ENCODE results near the gene EZH1.
"Not testable (repeated sequence)": the region's sequence is repeated elsewhere in the genome, so short reads cannot be mapped to it uniquely, and the experiment has no call there.

The EZH1 gene

GRCh38 chr17:42743595-42744282 is 1.1 kb downstream of the EZH1 start:
- peaks cover 31% of the 10 kb centered on the region for H3K4me1 Mint-ChIP-seq
- peaks cover 18% of the 10 kb centered on the region for H3K27me3 Mint-ChIP-seq (ENCODE audit: low read depth, poor library complexity)

GRCh38 chr17:42742916-42743315 is 1.9 kb downstream of the EZH1 start:
- H3K27ac Mint-ChIP-seq; DNase-seq; H3K9me3 Mint-ChIP-seq; H3K36me3 Mint-ChIP-seq (ENCODE audit: low read depth): not testable (repeated sequence)
- Mint-ChIP-seq H3K4me1 (peaks cover 22% of the 10 kb centered on the region), H3K27me3 (ENCODE audit: low read depth, poor library complexity) (peaks cover 18% of the 10 kb centered on the region), H3K4me3 (peak overlapping the region; percentile 46)

More at GRCh38 chr17:42743595-42744282, 1.1 kb downstream of the EZH1 start:
- Mint-ChIP-seq H3K36me3 (ENCODE audit: low read depth) (peaks cover 8% of the 10 kb centered on the region), H3K9me3 (peaks cover 9% of the 10 kb centered on the region), H3K4me3 (peak overlapping the region; percentile 90), H3K27ac (peak overlapping the region; percentile 89)
- TF ChIP-seq CTCF (IDR thresholded peaks at IDR 0.05): no peak
- no peak for DNase-seq

GRCh38 chr17:42740699-42741098 is 4.1 kb downstream of the EZH1 start:
- no peak for TF ChIP-seq CTCF (IDR thresholded peaks at IDR 0.05)
- H3K27me3 Mint-ChIP-seq (ENCODE audit: low read depth, poor library complexity): peaks cover 8% of the 10 kb centered on the region
- peaks cover 16% of the 10 kb centered on the region for H3K4me1 Mint-ChIP-seq
- H3K27ac Mint-ChIP-seq: peak overlapping the region; percentile 83
- DNase-seq: no peak
- H3K4me3 Mint-ChIP-seq: no peak overlapping the region
- H3K36me3 Mint-ChIP-seq (ENCODE audit: low read depth): peaks cover 8% of the 10 kb centered on the region
- H3K9me3 Mint-ChIP-seq: peaks cover 8% of the 10 kb centered on the region

GRCh38 chr17:42725143-42725542 is 19.7 kb downstream of the EZH1 start:
- Mint-ChIP-seq H3K36me3 (ENCODE audit: low read depth) (peaks cover 50% of the 10 kb centered on the region), H3K27me3 (ENCODE audit: low read depth, poor library complexity) (no peaks in the 10 kb centered on the region), H3K9me3 (no peaks in the 10 kb centered on the region), H3K4me1 (no peaks in the 10 kb centered on the region), H3K4me3 (no peak overlapping the region), H3K27ac (no peak overlapping the region)
- DNase-seq: no peak
- TF ChIP-seq CTCF (IDR thresholded peaks at IDR 0.05): no peak

- no peak for DNase-seq
- H3K4me1 Mint-ChIP-seq: no peaks in the 10 kb centered on the region
- H3K9me3 Mint-ChIP-seq: no peaks in the 10 kb centered on the region
- peaks cover 44% of the 10 kb centered on the region for H3K36me3 Mint-ChIP-seq (ENCODE audit: low read depth)
- no peak for TF ChIP-seq CTCF (IDR thresholded peaks at IDR 0.05)
- H3K4me3 Mint-ChIP-seq: no peak overlapping the region
- no peak overlapping the region for H3K27ac Mint-ChIP-seq
- H3K27me3 Mint-ChIP-seq (ENCODE audit: low read depth, poor library complexity): no peaks in the 10 kb centered on the region
Observed at GRCh38 chr17:42723636-42724035, 21.2 kb downstream of the EZH1 start.

- Mint-ChIP-seq H3K27me3 (ENCODE audit: low read depth, poor library complexity) (no peaks in the 10 kb centered on the region), H3K4me3 (no peak overlapping the region), H3K27ac (no peak overlapping the region), H3K36me3 (ENCODE audit: low read depth) (peaks cover 56% of the 10 kb centered on the region), H3K4me1 (no peaks in the 10 kb centered on the region), H3K9me3 (no peaks in the 10 kb centered on the region)
- TF ChIP-seq CTCF (IDR thresholded peaks at IDR 0.05): peak; percentile 61
- DNase-seq: peak; percentile 21
Observed at GRCh38 chr17:42720996-42721583, 23.8 kb downstream of the EZH1 start.
